K562 (cell line): ENCODE data around the gene CNOT11.

Experiments
- EZH2 ChIP-seq: IDR thresholded peaks from 2 replicates; pipeline ENCODE4 v1.6.1; 2012; ENCODE audit warnings: low read depth, mild to moderate bottlenecking, inconsistent platforms, low read length, borderline replicate concordance
- MED1 ChIP-seq: sonication (generic); formaldehyde crosslinking; IDR thresholded peaks from 2 replicates; pipeline ENCODE4 v1.8.1; 2023; ENCODE audit warnings: missing genetic modification reagents, borderline replicate concordance
- POLR2AphosphoS5 ChIP-seq: IDR thresholded peaks from 2 replicates; pipeline ENCODE4 v1.6.1; 2011; ENCODE audit warnings: mild to moderate bottlenecking, low read depth, low read length, moderate library complexity; ENCODE audit not compliant: control insufficient read depth, insufficient read depth
- RERE ChIP-seq: sonication (generic); formaldehyde crosslinking; IDR thresholded peaks from 2 replicates; pipeline ENCODE4 v1.8.0; 2023; ENCODE audit warnings: missing genetic modification reagents, mild to moderate bottlenecking, borderline replicate concordance
- RFX5 ChIP-seq: IDR thresholded peaks from 2 replicates; pipeline ENCODE4 v1.6.1; 2011; ENCODE audit warnings: low read depth, mild to moderate bottlenecking, improper control_type of control experiment, low read length
- TAF1 ChIP-seq: IDR thresholded peaks from 2 replicates; pipeline ENCODE4 v1.6.1; 2011; ENCODE audit warnings: mild to moderate bottlenecking, low read length, moderate library complexity; ENCODE audit not compliant: insufficient read depth, control insufficient read depth, severe bottlenecking; ENCODE audit errors: extremely low read depth
- TCF7L2 ChIP-seq: fragments of 150-350 bp; IDR thresholded peaks from 2 replicates; pipeline ENCODE4 v1.6.1; 2016; ENCODE audit warnings: low read depth, mild to moderate bottlenecking, low read length, moderate library complexity
- TFAP4 ChIP-seq: sonication (generic); formaldehyde crosslinking; IDR thresholded peaks from 2 replicates; pipeline ENCODE4 v1.8.0; 2022; ENCODE audit warnings: missing genetic modification reagents, mild to moderate bottlenecking, moderate library complexity, borderline replicate concordance
- THAP7 ChIP-seq: fragments of 250-450 bp; sonication (Bioruptor Pico); IDR thresholded peaks from 2 replicates; pipeline ENCODE4 v1.5.0; 2021
- U2AF1 ChIP-seq: fragments of 200-400 bp; formaldehyde crosslinking; optimal IDR thresholded peaks from 2 replicates; pipeline ENCODE3; 2017; ENCODE audit warnings: mild to moderate bottlenecking, low read depth, low read length, moderate library complexity
- XRCC3 ChIP-seq: fragments of 450-650 bp; IDR thresholded peaks from 2 replicates; pipeline ENCODE4 v1.6.1; 2017; ENCODE audit warnings: mild to moderate bottlenecking, moderate library complexity

GRCh38 chr2:101262142-101262541 is 9.5 kb downstream of the CNOT11 start:
- no peak for TF ChIP-seq RERE (CRISPR knock-in tag)
- no peak for TF ChIP-seq TFAP4
- TF ChIP-seq XRCC3, result no peak
- TF ChIP-seq THAP7, result no peak
- TF ChIP-seq EZH2, result no peak
- no peak for TF ChIP-seq TAF1
- TF ChIP-seq U2AF1, result no peak
- no peak for TF ChIP-seq TCF7L2
- no peak for TF ChIP-seq POLR2AphosphoS5
- no peak for TF ChIP-seq MED1 (CRISPR knock-in tag)
- TF ChIP-seq RFX5, result no peak
